ENCODE results near the gene PTTG1IP.

- TF ChIP-seq ATF2 (CRISPR knock-in tag; IDR thresholded peaks at IDR 0.05; ENCODE audit: borderline replicate concordance, low read depth) = no peak
- no peak for TF ChIP-seq TEAD4 (CRISPR knock-in tag; IDR thresholded peaks at IDR 0.05)
- TF ChIP-seq JUN (CRISPR knock-in tag; IDR thresholded peaks at IDR 0.05) = no peak
- no peak for TF ChIP-seq CTCF (IDR thresholded peaks at IDR 0.05)
- TF ChIP-seq E2F4 (CRISPR knock-in tag; IDR thresholded peaks at IDR 0.05; ENCODE audit: borderline replicate concordance, low read depth) = no peak
- TF ChIP-seq MAX (CRISPR knock-in tag; IDR thresholded peaks at IDR 0.05) = no peak
- no peak for TF ChIP-seq NR1H2 (CRISPR knock-in tag; IDR thresholded peaks at IDR 0.05)
- no peak for TF ChIP-seq SP1 (CRISPR knock-in tag; conservative IDR thresholded peaks at IDR 0.05)
Measured at GRCh38 chr21:44823179-44823660, 50.3 kb downstream of the PTTG1IP start.
